HEK293 (cell line): ENCODE data around the gene ZNF747.
"Not testable (repeated sequence)": the region's sequence is repeated elsewhere in the genome, so short reads cannot be mapped to it uniquely, and the experiment has no call there.

ENCODE experiments used
- CTCF ChIA-PET: fragments of 350-600 bp; formaldehyde crosslinking; extraction: SDS; loops from one replicate; lab custom pipeline; 2021; ENCODE audit warnings: antibody characterized with exemption; lab: Yijun Ruan, JAX
- POLR2A ChIA-PET: fragments of 300-600 bp; formaldehyde crosslinking; extraction: SDS; loops from one replicate; lab custom pipeline; 2020; ENCODE audit warnings: antibody characterized with exemption, inconsistent platforms; lab: Yijun Ruan, JAX
- H3K27ac ChIP-seq: fragments of 200-500 bp; sonication (Bioruptor generic); 2 replicates; pipeline ENCODE4 v1.5.1; 2014; ENCODE audit warnings: low read depth, low read length, control low read depth, inconsistent platforms; ENCODE audit errors: extremely low read depth
- H3K36me3 ChIP-seq, 2 experiments: fragments of 200-500 bp in 1 of 2; sonication (Bioruptor generic) in 1 of 2; 1 replicate in 1 of 2; 2 replicates in 1 of 2; pipeline ENCODE4 v1.5.1; 2014 to 2017; ENCODE audit warnings: inconsistent platforms in 2 of 2, low read length in 2 of 2; ENCODE audit not compliant: control insufficient read depth in 2 of 2, insufficient read depth in 1 of 2
- H3K4me1 ChIP-seq: fragments of 200-500 bp; sonication (Bioruptor generic); 2 replicates; pipeline ENCODE4 v1.5.1; 2014; ENCODE audit warnings: mild to moderate bottlenecking, low read length, inconsistent platforms; ENCODE audit not compliant: control insufficient read depth, insufficient read depth
- H3K4me3 ChIP-seq: 2 replicates; pipeline ENCODE4 v1.5.1; 2011; ENCODE audit warnings: low read depth, mild to moderate bottlenecking, control low read depth, low read length, moderate library complexity
- H3K9me3 ChIP-seq: fragments of 200-500 bp; sonication (Bioruptor generic); 2 replicates; pipeline ENCODE4 v1.5.1; 2014; ENCODE audit warnings: low read depth, low read length, inconsistent platforms; ENCODE audit not compliant: control insufficient read depth, insufficient read depth
- EGR2 ChIP-seq: fragments of 450-650 bp; formaldehyde crosslinking; IDR thresholded peaks from 2 replicates; pipeline ENCODE4 v1.5.1; 2016; ENCODE audit warnings: low read depth, missing biosample characterization, missing genetic modification characterization
- GLIS1 ChIP-seq: fragments of 450-650 bp; formaldehyde crosslinking; IDR thresholded peaks from 2 replicates; pipeline ENCODE4 v1.5.1; 2016; ENCODE audit warnings: missing biosample characterization, missing genetic modification characterization
- KLF1 ChIP-seq: fragments of 450-650 bp; formaldehyde crosslinking; IDR thresholded peaks from 2 replicates; pipeline ENCODE4 v1.5.1; 2016; ENCODE audit warnings: missing biosample characterization, missing genetic modification characterization
- MEIS1 ChIP-seq: sonication (generic); formaldehyde crosslinking; IDR thresholded peaks from 2 replicates; pipeline ENCODE4 v1.8.1; 2022; ENCODE audit warnings: missing genetic modification reagents, mild to moderate bottlenecking, borderline replicate concordance
- OSR2 ChIP-seq: fragments of 450-650 bp; formaldehyde crosslinking; IDR thresholded peaks from 2 replicates; pipeline ENCODE4 v1.5.1; 2016; ENCODE audit warnings: missing biosample characterization, missing genetic modification characterization
- TCF7L2 ChIP-seq: IDR thresholded peaks from 2 replicates; pipeline ENCODE4 v1.6.1; 2011; ENCODE audit warnings: low read depth, mild to moderate bottlenecking, inconsistent platforms, low read length, moderate library complexity, borderline replicate concordance
- ZEB2 ChIP-seq: fragments of 450-650 bp; formaldehyde crosslinking; IDR thresholded peaks from 2 replicates; pipeline ENCODE4 v1.5.1; 2016; ENCODE audit warnings: missing biosample characterization, missing genetic modification characterization
- ZNF10 ChIP-seq: fragments of 450-650 bp; formaldehyde crosslinking; IDR thresholded peaks from 2 replicates; pipeline ENCODE4 v1.5.1; 2017; ENCODE audit warnings: missing biosample characterization, missing genetic modification characterization
- ZNF223 ChIP-seq: fragments of 450-650 bp; formaldehyde crosslinking; IDR thresholded peaks from 2 replicates; pipeline ENCODE4 v1.5.1; 2016; ENCODE audit warnings: missing biosample characterization, missing genetic modification characterization
- ZNF341 ChIP-seq: fragments of 450-650 bp; formaldehyde crosslinking; IDR thresholded peaks from 2 replicates; pipeline ENCODE4; 2016; ENCODE audit warnings: low read depth, missing biosample characterization, missing genetic modification characterization
- ZNF394 ChIP-seq: fragments of 450-650 bp; formaldehyde crosslinking; IDR thresholded peaks from 2 replicates; pipeline ENCODE4 v1.5.1; 2016; ENCODE audit warnings: missing biosample characterization, missing genetic modification characterization, mild to moderate bottlenecking, moderate library complexity, borderline replicate concordance
- ZNF449 ChIP-seq: fragments of 450-650 bp; formaldehyde crosslinking; IDR thresholded peaks from 2 replicates; pipeline ENCODE4 v1.5.1; 2017; ENCODE audit warnings: missing biosample characterization, mild to moderate bottlenecking, missing genetic modification characterization, moderate library complexity
- ZNF514 ChIP-seq: fragments of 450-650 bp; formaldehyde crosslinking; IDR thresholded peaks from 2 replicates; pipeline ENCODE4 v1.5.1; 2016; ENCODE audit warnings: missing biosample characterization, missing genetic modification characterization
- ZNF660 ChIP-seq: fragments of 450-650 bp; IDR thresholded peaks from 2 replicates; pipeline ENCODE4 v1.5.1; 2018; ENCODE audit warnings: missing biosample characterization, mild to moderate bottlenecking, missing genetic modification characterization
- ZSCAN5A ChIP-seq: fragments of 450-650 bp; formaldehyde crosslinking; IDR thresholded peaks from 2 replicates; pipeline ENCODE4 v1.5.1; 2016; ENCODE audit warnings: missing biosample characterization, missing genetic modification characterization
- TF ChIP-seq, protein P1 (sequence below): fragments of 450-650 bp; formaldehyde crosslinking; IDR thresholded peaks from 2 replicates; pipeline ENCODE4 v1.5.1; 2017; ENCODE audit warnings: missing biosample characterization, missing genetic modification characterization
- TF ChIP-seq, protein P2 (sequence below): fragments of 450-650 bp; formaldehyde crosslinking; IDR thresholded peaks from 2 replicates; pipeline ENCODE4 v1.5.1; 2016; ENCODE audit warnings: missing biosample characterization, missing genetic modification characterization

ZNF747 gene

DNA sequence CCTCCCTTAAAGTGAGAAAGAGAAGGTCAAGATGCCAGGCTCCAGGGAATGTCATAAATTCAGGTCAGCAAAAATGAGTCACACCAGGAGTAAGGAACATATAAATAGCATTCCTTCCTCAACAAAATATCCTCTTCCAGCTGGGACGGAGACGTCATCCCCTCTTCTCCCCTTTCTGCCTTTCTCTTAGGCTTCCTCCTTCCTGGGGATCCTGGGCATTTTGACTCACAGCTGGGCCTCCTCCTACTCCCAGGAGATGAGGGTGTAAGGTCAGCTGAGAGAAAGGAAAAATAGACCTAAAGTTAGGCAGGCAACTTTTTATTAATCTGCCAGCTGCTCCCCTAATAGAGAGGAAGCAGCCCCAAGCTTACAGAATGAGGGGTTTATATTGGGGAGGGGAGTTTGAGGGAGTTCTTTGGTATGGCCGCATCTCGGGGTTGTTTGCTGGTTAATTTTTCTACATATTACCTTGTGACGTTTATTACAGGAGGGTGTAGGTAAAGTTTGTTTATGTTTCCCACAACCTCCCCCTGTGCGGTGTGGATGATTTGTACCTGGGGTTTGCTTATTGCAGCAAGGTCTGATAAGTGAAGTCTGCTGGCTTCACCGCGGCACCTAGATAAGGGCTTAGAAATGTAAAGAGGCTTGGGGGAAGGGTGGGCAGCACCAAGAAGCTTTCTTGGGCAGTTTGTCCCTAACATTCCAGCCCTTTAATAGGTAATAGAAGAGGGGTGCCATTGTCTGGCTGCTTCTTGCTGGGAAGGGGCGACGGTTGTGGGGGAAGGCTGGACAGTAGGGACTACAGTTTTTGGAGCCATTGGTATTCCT, 7.1 kb upstream of the ZNF747 start (continued):
- TF ChIP-seq ZNF449 (tag by site-specific recombination): no peak

- not testable (repeated sequence) for H3K4me1 ChIP-seq, H3K4me3 ChIP-seq, H3K27ac ChIP-seq, H3K36me3 ChIP-seq, H3K9me3 ChIP-seq
- ChIA-PET POLR2A (interaction anchor here (1.2 to 3.1 kb wide), 4 partner anchors 11 to 93 kb away, joined by 3 to 12 read pairs (median 4); partner anchors contain the start of genes ZNF688 and ZNF764), CTCF (interaction anchor here (0.6 kb wide), 2 partner anchors 7 to 73 kb away, joined by 4 to 6 read pairs; no protein-coding TSS in a partner anchor)
These were observed 6.3 kb upstream of the ZNF747 start for GRCh38 chr16:30540916-30541464.

DNA sequence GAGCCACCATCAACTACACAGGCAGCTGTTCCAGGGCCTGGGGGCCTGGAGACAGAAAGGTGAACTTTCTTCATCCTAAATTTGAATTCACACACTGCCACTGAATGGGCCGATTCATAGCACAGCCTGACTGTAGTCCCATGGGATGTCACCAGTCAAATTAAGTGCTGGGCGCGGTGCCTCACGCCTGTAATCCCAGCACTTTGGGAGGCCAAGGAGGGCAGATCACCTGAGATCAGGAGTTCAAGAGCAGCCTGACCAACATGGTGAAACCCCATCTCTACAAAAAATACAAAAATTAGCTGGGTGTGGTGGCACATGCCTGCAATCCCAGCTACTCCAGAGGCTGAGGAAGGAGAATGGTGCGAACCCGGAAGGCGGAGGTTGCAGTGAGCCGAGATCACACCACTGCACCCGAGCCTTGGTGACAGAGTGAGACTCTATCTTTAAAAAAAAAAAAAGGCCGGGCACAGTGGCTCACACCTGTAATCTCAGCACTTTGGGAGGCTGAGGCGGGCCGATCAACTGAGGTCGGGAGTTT, 5.4 kb upstream of the ZNF747 start:
- not testable (repeated sequence) for H3K27ac ChIP-seq
- POLR2A ChIA-PET: interaction anchor here (3.1 kb wide), 1 partner anchor 18 kb away, joined by 12 read pairs; the partner anchor contains the start of gene ZNF764

GRCh38 chr16:30539000-30539964, 4.6 kb upstream of the ZNF747 start:
- Histone ChIP-seq H3K27ac (no peak overlapping the region), H3K9me3 (no peaks in the 10 kb centered on the region), H3K4me1 (peaks cover 6% of the 10 kb centered on the region; the same call in 1 of the 2 replicates), H3K4me3 (no peak overlapping the region), H3K36me3 (no peaks in the 10 kb centered on the region)
- POLR2A ChIA-PET: interaction anchor here (3.1 kb wide), 1 partner anchor 19 kb away, joined by 12 read pairs; the partner anchor contains the start of gene ZNF764
- CTCF ChIA-PET: interaction anchor here (0.5 to 1.4 kb wide), 3 partner anchors 18 to 452 kb away, joined by 3 to 4 read pairs (median 3); no protein-coding TSS in a partner anchor
- 0 out of 2 replicates have a peak, but pooled peaks have one; percentile 7 for TF ChIP-seq EGR2
- TF ChIP-seq TCF7L2: no peak
- no peak for TF ChIP-seq ZNF10 (tag by site-specific recombination)
- TF ChIP-seq ZNF223 (tag by site-specific recombination): no peak
- TF ChIP-seq ZNF449 (tag by site-specific recombination): peak; percentile 38; the same call in 1 of the 2 replicates
- TF ChIP-seq ZSCAN5A (tag by site-specific recombination): no peak
- no peak for TF ChIP-seq ZNF660
- TF ChIP-seq GLIS1 (tag by site-specific recombination): no peak
- no peak for TF ChIP-seq MEIS1 (CRISPR knock-in tag)
- TF ChIP-seq ZEB2 (tag by site-specific recombination): no peak
- no peak for TF ChIP-seq ZNF514 (tag by site-specific recombination)
- TF ChIP-seq, protein P1, sequence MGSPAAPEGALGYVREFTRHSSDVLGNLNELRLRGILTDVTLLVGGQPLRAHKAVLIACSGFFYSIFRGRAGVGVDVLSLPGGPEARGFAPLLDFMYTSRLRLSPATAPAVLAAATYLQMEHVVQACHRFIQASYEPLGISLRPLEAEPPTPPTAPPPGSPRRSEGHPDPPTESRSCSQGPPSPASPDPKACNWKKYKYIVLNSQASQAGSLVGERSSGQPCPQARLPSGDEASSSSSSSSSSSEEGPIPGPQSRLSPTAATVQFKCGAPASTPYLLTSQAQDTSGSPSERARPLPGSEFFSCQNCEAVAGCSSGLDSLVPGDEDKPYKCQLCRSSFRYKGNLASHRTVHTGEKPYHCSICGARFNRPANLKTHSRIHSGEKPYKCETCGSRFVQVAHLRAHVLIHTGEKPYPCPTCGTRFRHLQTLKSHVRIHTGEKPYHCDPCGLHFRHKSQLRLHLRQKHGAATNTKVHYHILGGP (tag by site-specific recombination): no peak

More for the DNA sequence above, 5.4 kb upstream of the ZNF747 start:
- H3K4me1 ChIP-seq, H3K9me3 ChIP-seq, H3K36me3 ChIP-seq, H3K4me3 ChIP-seq: not testable (repeated sequence)
- CTCF ChIA-PET: interaction anchor here (1.2 to 1.4 kb wide), 2 partner anchors 17 to 58 kb away, joined by 3 read pairs; no protein-coding TSS in a partner anchor
- peak; percentile 15; the same call in 1 of the 2 replicates for TF ChIP-seq OSR2 (tag by site-specific recombination)
- TF ChIP-seq, protein P2, sequence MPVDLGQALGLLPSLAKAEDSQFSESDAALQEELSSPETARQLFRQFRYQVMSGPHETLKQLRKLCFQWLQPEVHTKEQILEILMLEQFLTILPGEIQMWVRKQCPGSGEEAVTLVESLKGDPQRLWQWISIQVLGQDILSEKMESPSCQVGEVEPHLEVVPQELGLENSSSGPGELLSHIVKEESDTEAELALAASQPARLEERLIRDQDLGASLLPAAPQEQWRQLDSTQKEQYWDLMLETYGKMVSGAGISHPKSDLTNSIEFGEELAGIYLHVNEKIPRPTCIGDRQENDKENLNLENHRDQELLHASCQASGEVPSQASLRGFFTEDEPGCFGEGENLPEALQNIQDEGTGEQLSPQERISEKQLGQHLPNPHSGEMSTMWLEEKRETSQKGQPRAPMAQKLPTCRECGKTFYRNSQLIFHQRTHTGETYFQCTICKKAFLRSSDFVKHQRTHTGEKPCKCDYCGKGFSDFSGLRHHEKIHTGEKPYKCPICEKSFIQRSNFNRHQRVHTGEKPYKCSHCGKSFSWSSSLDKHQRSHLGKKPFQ (tag by site-specific recombination): peak; percentile 69
- TF ChIP-seq ZNF341 (tag by site-specific recombination): peak; percentile 55
- peak; percentile 46; the same call in 1 of the 2 replicates for TF ChIP-seq ZNF394 (tag by site-specific recombination)
- peak; percentile 70; the same call in 1 of the 2 replicates for TF ChIP-seq KLF1 (tag by site-specific recombination)
